GM18520 (cell line): Measurements from ENCODE around the gene IL11.

Experiments used
- ATAC-seq: cut with Tn5 transposase; IDR thresholded peaks from one replicate; pipeline ENCODE4 v1.9.1; 2021; ENCODE audit not compliant: unreplicated experiment

IL11 gene

DNA sequence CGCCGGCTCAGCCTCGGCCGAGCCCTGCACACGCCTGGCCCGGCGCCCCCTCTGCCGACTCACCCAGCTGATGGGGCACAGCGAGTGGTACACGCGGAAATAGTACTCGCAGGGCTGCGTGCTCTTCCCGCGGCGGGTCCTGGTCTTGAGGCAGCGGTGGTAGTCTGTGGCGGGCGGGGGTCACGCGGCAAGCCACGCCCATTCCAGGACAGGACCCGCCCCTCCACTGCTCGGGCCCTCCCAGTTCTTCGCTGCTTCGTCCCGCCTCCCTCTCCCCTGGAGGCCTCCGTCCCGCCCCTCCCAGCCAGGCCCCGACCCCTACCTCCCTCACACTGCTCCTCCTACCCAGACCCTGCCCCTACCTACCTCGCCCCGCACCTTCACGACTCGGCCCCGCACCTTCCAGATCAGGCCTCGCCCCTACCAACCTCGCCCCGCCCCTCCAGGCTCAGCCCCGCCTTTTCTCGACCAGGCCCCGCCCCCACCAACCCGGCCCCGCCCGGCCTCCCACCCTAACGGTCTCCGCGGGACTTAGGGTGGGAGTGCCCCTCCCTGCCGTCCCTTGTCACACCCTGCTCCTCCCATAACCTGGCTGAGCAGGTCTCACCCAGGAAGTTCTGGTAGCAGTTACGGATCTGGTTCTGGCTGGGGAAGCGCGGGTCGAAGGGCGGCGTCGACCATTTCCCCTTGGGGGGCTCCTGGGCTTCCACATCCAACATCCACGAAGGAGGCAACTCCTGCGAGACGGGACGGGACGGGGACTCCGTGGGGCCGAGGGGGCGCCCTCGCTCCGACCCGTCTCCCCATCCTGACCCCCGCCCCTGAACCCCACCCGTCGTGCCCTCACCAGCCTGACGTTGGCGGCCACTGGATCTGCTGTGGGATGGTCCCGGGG is 16.2 kb downstream of the IL11 start:
- ATAC-seq: no peak

DNA sequence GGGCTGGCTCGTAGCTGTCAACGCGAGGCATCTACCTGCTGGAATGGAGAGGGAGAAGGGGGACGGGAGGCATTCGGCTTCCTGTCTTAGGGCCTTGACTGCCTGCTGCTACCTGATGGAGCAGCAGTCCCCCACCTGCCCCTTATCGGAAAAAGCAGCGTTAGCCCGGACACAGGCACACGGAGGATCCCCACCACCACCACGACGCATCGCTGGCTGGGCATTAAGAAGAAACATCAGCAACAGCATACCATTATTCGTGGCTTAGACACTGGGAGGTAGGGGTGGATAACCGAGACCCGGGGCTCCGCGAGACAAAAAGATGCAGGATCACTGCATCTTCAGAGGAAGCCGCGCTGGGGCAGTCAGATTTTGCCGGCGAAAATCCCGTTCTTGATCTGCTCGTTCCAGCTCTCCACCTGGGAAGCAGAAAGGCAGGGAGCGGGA is 16.9 kb downstream of the IL11 start:
- ATAC-seq: no peak

DNA sequence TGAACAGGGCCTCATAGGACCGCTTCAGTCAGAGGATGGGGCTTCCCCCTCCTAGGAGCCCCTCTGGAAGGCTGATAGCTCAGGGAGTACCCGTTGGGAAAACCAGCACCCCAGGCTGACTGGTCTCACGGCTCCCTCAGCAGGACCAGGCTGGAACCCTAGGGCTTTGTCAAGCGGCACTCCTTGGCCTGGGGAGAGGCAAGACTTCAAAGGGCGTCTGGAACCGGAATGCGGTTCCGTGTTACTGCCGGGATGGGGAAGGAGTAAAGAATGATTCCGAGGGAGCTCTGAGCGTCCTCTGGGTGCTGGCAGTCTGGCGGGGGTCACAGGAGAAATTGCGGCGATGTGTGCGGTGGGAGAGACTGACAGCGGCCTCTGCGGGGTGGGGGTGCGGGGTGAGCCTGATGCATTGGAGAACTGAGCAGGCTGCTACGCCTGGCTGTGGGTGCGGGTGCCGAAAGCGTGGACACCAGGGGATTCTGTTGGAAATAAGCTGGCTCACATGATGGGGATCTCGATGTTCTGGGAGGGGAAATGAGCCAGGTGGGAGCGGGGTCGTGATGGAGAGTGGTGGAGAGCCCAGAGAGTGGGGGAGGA is 17.6 kb downstream of the IL11 start:
- ATAC-seq: no peak

GRCh38 chr19:55352040-55352439 is 18.2 kb downstream of the IL11 start:
- no peak for ATAC-seq

GRCh38 chr19:55350620-55351315 is 19.5 kb downstream of the IL11 start:
- no peak for ATAC-seq

DNA sequence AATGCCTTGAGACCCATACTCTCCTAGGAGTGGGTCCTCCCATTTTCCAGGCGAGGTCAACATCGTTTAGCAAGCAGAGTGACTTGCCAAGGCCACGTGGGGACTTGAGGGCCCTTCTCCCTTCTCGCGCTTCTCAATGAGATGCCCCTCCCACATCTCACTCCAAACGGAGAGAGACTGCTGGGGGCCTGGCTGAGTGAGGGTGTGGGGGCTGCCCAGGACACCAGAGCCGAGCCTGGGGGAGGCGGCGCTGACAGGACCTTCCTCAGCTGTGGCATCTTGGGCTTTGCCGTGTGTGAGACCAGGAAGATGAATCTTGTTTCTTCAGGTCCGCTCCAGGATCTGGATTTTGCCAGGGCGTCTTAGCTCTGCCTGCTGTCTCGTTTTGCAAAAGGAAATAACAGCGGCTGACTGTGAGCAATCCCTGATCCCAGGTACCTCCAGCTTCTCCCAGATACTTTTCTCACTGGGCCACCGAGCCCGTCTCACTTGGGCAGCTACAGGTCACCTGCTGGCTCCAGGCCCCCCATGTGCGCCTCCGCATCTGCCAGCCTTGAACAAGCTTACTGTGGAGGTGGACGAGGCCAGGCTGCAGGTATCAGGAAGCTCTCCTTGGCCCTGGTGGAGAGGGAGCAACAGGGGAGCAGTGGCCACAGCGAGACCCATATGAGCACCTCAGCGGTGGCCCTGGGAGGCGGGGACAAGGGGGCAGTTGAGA is 21.8 kb downstream of the IL11 start:
- no peak for ATAC-seq

GRCh38 chr19:55347442-55348009 is 22.7 kb downstream of the IL11 start:
- ATAC-seq: no peak

DNA sequence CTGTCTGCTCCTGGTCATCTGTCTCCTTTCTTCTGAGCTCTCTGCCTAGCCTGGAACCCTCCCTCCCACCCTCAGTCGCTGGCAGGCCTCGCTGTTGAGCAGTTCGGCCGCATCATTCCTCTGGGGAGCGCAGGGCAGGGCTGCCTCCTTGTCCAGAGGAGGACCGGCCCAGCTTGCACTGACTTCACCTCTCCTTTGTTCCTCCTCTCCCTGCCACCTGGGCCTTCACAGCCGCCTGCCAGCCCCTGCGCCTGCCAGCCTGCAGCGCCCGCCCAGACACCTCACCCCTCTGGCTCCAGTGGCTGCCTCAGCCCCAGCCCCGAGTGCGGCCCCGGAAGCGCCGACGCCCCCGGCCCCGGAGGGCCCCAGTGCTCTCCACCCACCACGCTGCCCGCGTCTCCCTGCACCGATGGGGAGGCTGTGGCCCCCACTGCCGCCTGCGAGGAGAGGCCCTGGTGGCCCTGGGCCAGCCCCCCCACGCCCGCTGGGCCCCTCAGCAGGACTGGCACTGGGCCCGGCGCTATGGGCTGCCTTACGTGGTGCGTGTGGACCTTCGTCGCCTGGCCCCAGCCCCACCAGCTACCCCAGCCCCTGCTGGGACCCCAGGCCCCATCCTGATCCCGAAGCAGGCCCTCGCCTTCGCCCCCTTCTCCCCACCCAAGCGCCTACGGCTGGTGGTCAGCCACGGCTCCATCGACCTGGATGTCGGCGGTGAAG is 23.4 kb downstream of the IL11 start:
- no peak for ATAC-seq

GRCh38 chr19:55345818-55346724 is 24.2 kb downstream of the IL11 start:
- ATAC-seq: no peak

GRCh38 chr19:55345101-55345817 is 25.0 kb downstream of the IL11 start:
- no peak for ATAC-seq

DNA sequence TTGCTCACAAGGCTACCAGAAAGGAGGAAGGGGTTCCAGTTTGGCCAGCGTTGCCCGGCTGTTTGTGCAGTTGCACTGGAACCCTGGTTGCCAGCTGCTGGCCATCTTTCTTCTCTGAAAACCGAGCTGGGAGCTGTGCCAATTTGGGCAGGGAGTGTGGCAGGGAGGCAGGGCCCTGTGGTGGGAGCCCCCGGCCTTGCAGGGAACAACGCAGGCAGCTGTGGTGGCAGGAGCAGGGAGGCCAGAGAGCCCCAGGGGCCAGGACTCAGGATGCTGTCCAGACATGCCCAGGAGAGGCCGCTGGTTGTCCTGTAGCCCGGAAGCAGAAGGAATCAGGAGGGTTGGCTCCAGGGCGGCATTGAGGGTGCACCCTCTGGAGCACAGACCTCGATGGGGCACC is 25.8 kb downstream of the IL11 start:
- ATAC-seq: no peak

- ATAC-seq: no peak
Observed at GRCh38 chr19:55341595-55342531, 28.4 kb downstream of the IL11 start.

DNA sequence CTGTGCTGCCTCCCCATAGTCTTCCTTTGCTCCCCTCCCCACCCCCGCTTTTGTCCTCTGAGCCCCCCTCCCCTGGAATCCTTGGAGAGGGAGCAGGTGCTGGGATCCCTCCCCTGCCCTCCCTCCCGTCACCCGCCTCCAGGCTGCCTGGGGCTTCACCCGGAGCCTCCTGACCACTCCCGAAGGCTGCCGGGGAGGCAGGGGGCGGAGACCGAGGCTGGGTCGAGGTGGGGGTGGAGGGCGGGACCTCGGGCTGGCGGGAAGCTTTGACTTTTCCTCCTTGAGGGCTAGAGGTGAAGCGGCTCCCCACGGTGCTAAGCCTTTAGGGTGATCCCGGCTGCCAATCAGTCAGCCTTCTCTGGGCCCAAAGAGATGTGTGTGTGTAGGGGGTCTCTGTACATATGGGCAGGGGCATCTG is 29.1 kb downstream of the IL11 start:
- ATAC-seq: no peak

DNA sequence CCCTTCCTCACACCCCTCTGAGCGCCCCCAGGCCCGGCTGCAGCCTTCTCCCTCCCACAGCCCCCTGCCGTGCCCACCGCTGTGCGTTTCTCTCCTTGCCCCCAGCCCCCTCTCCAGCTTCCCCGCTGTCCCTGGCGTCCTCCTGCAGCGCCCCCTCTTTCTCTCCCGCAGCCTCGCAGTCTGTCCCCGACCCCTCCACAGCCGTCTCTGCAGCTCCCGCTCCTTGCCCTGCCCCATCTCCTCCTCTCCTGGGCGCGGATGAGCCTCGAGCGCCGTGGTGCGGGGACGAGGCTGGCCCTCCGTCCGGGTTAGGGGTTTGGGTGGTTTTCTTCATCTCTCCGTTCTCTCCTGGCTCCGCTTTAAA is 29.5 kb downstream of the IL11 start:
- ATAC-seq: no peak

- ATAC-seq: no peak
Observed at GRCh38 chr19:55339889-55340783, 30.1 kb downstream of the IL11 start.

DNA sequence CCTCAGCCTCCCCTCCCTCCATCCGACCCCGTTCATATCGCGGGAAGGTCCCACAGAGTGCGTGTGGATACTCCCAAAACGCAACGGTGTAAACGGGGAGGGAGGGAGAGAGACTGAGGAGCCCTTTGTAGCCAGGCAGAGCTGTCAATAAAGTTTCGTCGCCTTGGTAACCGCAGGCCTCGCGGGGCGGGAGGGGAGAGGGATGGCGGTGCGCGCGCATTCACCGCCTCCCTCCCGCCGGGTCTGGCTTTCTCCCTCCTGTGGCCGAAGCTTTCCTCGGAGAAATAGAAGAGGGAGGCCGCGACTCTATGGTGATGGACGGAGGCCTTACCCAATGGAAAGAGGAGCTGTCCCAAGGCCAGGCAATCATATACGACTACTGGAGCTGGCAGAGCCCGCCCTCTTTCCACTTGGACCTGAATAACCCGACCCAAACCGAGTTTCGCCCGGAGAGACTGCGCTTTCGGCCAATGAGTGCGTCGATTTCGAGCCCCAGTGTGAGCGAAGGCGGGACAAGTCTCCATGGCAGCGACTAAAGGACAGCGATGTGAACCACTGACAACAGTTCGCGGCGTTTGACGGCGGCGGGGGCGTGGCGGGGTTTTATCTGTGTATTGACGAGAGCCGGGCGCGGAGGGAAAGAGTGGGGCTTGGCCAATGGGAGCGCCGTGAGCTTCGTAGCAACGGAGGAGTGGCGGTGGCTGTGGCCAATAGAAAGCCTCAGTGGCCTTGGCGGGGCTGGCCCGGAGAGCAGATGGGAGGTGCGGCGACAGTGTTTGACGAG is 31.0 kb downstream of the IL11 start, which contains the start of gene KMT5C:
Gene KMT5C, plus strand, starts transcription at position 772 of the 784 bp plus-strand sequence. CDS start 2,061 bp downstream, outside the sequence.
- ATAC-seq: peak; percentile 81
